Suprapubic skin (tissue), 4 donors: ENCODE measurements around the gene CTNNA2. TPM values are rescaled to one million over a fixed set of nuclear protein-coding genes. Genes with fewer than 3 reads are reported as not detected.

ENCODE experiments used
- DNase-seq, 2 donors: peaks; one replicate each; pipeline ENCODE4 v3.0.0-alpha.2; 2019; ENCODE audit warnings: low spot score in 2 of 2
- H3K27ac ChIP-seq: fragments of 200-600 bp; sonication (generic); one replicate; pipeline ENCODE4 v1.5.1; 2019
- H3K27me3 ChIP-seq: fragments of 200-600 bp; sonication (generic); one replicate; pipeline ENCODE4 v1.5.1; 2019
- H3K36me3 ChIP-seq: fragments of 200-600 bp; sonication (generic); one replicate; pipeline ENCODE4 v1.5.1; 2019
- H3K4me1 ChIP-seq: fragments of 200-600 bp; sonication (generic); one replicate; pipeline ENCODE4 v1.5.1; 2019
- H3K4me3 ChIP-seq: fragments of 200-600 bp; sonication (generic); one replicate; pipeline ENCODE4 v1.5.1; 2019; ENCODE audit warnings: mild to moderate bottlenecking
- H3K9me3 ChIP-seq: fragments of 200-600 bp; sonication (generic); one replicate; pipeline ENCODE4 v1.5.1; 2019
- CTCF ChIP-seq, 2 donors: fragments of 200-600 bp in 1 of 2; fragments of 450-650 bp in 1 of 2; sonication (generic) in 1 of 2; IDR thresholded peaks; one replicate each; pipeline ENCODE4 v1.5.1; 2016 to 2019; ENCODE audit warnings: antibody characterized with exemption in 2 of 2, mild to moderate bottlenecking in 1 of 2, moderate library complexity in 1 of 2
- EP300 ChIP-seq: sonication (generic); formaldehyde crosslinking; IDR thresholded peaks from one replicate; pipeline ENCODE4 v1.6.1; 2017; ENCODE audit warnings: antibody characterized with exemption
- POLR2A ChIP-seq, 2 donors: fragments of 450-650 bp; IDR thresholded peaks; one replicate each; pipeline ENCODE4 v1.6.1; 2017; ENCODE audit warnings: antibody characterized with exemption in 2 of 2, mild to moderate bottlenecking in 2 of 2, moderate library complexity in 2 of 2
- POLR2AphosphoS5 ChIP-seq, 3 donors: sonication (generic); formaldehyde crosslinking; IDR thresholded peaks; one replicate each; pipeline ENCODE4 v1.6.1; 2017; ENCODE audit warnings: antibody characterized with exemption in 3 of 3
- WGBS: methylation state at CpG from one replicate; pipeline ENCODE4 v1.1.5; 2018; 5-methylcytosine and 5-hydroxymethylcytosine counted together
- total RNA-seq, 4 donors: library from RNA; depleted of rRNA; stranded (reverse); fragments of >200 nt; gene quantifications; one replicate each; pipeline ENCODE4 v1.1.0, GENCODE V29; 2016

CTNNA2 gene
- total RNA-seq, 4 donors from 2014 or later = 0.15 to 0.21 TPM; not detected in 2

GRCh38 chr2:79984476-79984875 lies 471.6 kb downstream of the CTNNA2 start:
- DNase-seq = no peak
- H3K4me1 ChIP-seq = no peaks in the 10 kb centered on the region
- no peaks in the 10 kb centered on the region for H3K27me3 ChIP-seq
- no peaks in the 10 kb centered on the region for H3K36me3 ChIP-seq
- no peak overlapping the region for H3K27ac ChIP-seq
- no peak overlapping the region for H3K4me3 ChIP-seq
- 36% methylated on average over 1 of the region's 1 CpG for WGBS
- TF ChIP-seq CTCF (IDR thresholded peaks at IDR 0.05) (no peak), EP300 (no peak), POLR2AphosphoS5 (IDR thresholded peaks at IDR 0.05) (no peak), POLR2A (IDR thresholded peaks at IDR 0.05) (no peak)
- no peaks in the 10 kb centered on the region for H3K9me3 ChIP-seq

GRCh38 chr2:79985145-79985544 lies 472.3 kb downstream of the CTNNA2 start:
- Histone ChIP-seq H3K27me3 (no peaks in the 10 kb centered on the region), H3K27ac (no peak overlapping the region), H3K4me3 (no peak overlapping the region), H3K9me3 (no peaks in the 10 kb centered on the region), H3K36me3 (no peaks in the 10 kb centered on the region), H3K4me1 (no peaks in the 10 kb centered on the region)
- 89% methylated on average over 3 of the region's 3 CpGs for WGBS
- no peak for DNase-seq
- no peak for TF ChIP-seq POLR2A (IDR thresholded peaks at IDR 0.05)
- TF ChIP-seq EP300 = no peak
- TF ChIP-seq CTCF (IDR thresholded peaks at IDR 0.05) = no peak
- TF ChIP-seq POLR2AphosphoS5 (IDR thresholded peaks at IDR 0.05) = no peak

DNA sequence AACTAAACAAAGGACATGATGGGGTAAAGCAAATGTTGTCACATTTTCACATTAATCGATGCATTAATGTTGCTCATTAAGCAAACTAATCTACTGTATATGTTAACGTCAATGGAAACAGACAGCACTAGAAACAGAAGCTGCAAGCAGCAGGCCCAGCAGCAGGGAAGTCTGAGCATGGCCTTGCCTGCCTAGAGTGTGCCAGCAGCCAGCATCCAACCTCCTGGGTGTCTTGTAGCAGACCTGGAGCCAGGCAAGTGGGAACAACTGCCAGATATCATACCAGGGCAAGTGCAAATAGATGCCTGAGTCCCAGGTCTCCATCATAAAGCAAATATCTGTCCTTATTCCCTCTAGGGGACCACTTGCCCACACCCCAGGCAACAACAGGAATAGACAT lies 472.7 kb downstream of the CTNNA2 start:
- H3K4me1 ChIP-seq = no peaks in the 10 kb centered on the region
- WGBS = 88% methylated on average over 2 of the region's 2 CpGs
- H3K4me3 ChIP-seq = no peak overlapping the region
- H3K27me3 ChIP-seq = no peaks in the 10 kb centered on the region
- no peak overlapping the region for H3K27ac ChIP-seq
- H3K36me3 ChIP-seq = no peaks in the 10 kb centered on the region
- H3K9me3 ChIP-seq = no peaks in the 10 kb centered on the region
- no peak for DNase-seq
- no peak for TF ChIP-seq POLR2A (IDR thresholded peaks at IDR 0.05)
- no peak for TF ChIP-seq EP300
- TF ChIP-seq CTCF (IDR thresholded peaks at IDR 0.05) = no peak
- TF ChIP-seq POLR2AphosphoS5 (IDR thresholded peaks at IDR 0.05) = no peak

DNA sequence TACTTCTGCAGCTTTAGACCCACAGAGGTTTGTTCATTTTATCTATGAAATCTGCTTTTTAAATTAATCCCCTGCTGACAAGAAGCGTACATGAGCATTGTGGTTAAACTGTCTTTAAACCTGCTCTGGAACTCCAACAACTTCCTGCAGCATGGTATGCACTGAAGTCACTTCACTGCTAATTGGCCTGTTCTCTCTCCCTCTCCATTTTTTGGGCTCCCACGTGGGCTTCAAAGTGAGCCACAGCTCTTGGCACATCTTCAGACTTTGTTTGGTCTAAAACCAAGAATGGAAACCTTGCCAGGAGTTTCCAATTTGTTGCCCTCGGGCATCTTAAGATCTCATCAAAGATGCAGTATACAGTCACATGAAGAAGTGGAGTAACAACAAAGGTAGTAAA lies 480.3 kb downstream of the CTNNA2 start:
- no peaks in the 10 kb centered on the region for H3K36me3 ChIP-seq
- H3K27me3 ChIP-seq = no peaks in the 10 kb centered on the region
- 24% methylated on average over 3 of the region's 3 CpGs for WGBS
- no peaks in the 10 kb centered on the region for H3K9me3 ChIP-seq
- no peak overlapping the region for H3K27ac ChIP-seq
- H3K4me1 ChIP-seq = no peaks in the 10 kb centered on the region
- no peak overlapping the region for H3K4me3 ChIP-seq
- no peak for DNase-seq
- TF ChIP-seq EP300 (no peak), POLR2A (IDR thresholded peaks at IDR 0.05) (no peak), POLR2AphosphoS5 (IDR thresholded peaks at IDR 0.05) (no peak), CTCF (IDR thresholded peaks at IDR 0.05) (no peak)

- WGBS = 66% methylated on average over 5 of the region's 5 CpGs
- no peaks in the 10 kb centered on the region for H3K27me3 ChIP-seq
- TF ChIP-seq POLR2A (IDR thresholded peaks at IDR 0.05) (no peak), POLR2AphosphoS5 (IDR thresholded peaks at IDR 0.05) (no peak), CTCF (IDR thresholded peaks at IDR 0.05) (no peak), EP300 (no peak)
Measured at GRCh38 chr2:79994161-79994560, 481.3 kb downstream of the CTNNA2 start.

More at GRCh38 chr2:79994161-79994560, 481.3 kb downstream of the CTNNA2 start:
- Histone ChIP-seq H3K4me3 (no peak overlapping the region), H3K27ac (no peak overlapping the region), H3K9me3 (no peaks in the 10 kb centered on the region), H3K36me3 (no peaks in the 10 kb centered on the region), H3K4me1 (no peaks in the 10 kb centered on the region)
- DNase-seq = no peak
